Keratinocyte (primary cell): Measurements from ENCODE around the gene PRKAG2. TPM values are rescaled to one million over a fixed set of nuclear protein-coding genes. Genes with fewer than 3 reads are reported as not detected.

Source experiments
- DNase-seq: peaks from one replicate; pipeline ENCODE4 v3.0.0-alpha.2; 2011; ENCODE audit warnings: low read depth, missing footprints, low spot score
- FAIRE-seq: peaks from 2 replicates; lab custom pipeline; 2011; peaks lifted over from hg19 to GRCh38; lab: Jason Lieb, UNC
- H2AFZ ChIP-seq: 2 replicates; pipeline ENCODE4 v1.6.0; 2012; ENCODE audit warnings: low read length, control low read depth, inconsistent platforms; ENCODE audit not compliant: control insufficient read depth
- H3K27ac ChIP-seq: 2 replicates; pipeline ENCODE4 v1.5.1; 2011; ENCODE audit warnings: low read length; ENCODE audit not compliant: control insufficient read depth, insufficient read depth
- H3K27me3 ChIP-seq: 3 replicates; pipeline ENCODE4 v1.6.0; 2011; ENCODE audit warnings: low read length; ENCODE audit not compliant: control insufficient read depth, insufficient read depth; ENCODE audit errors: extremely low read depth
- H3K36me3 ChIP-seq, 2 experiments: 2 replicates in 1 of 2; 3 replicates in 1 of 2; pipeline ENCODE4 v1.5.1; 2011; ENCODE audit warnings: low read length in 2 of 2, mild to moderate bottlenecking in 1 of 2; ENCODE audit not compliant: control insufficient read depth in 2 of 2, insufficient read depth in 2 of 2; ENCODE audit errors: extremely low read depth in 1 of 2
- H3K4me1 ChIP-seq: 3 replicates; pipeline ENCODE4 v1.5.1; 2011; ENCODE audit warnings: low read length; ENCODE audit not compliant: control insufficient read depth, insufficient read depth; ENCODE audit errors: extremely low read depth
- H3K4me2 ChIP-seq: 3 replicates; pipeline ENCODE4 v1.6.0; 2011; ENCODE audit warnings: low read depth, low read length; ENCODE audit not compliant: control insufficient read depth, insufficient read depth; ENCODE audit errors: extremely low read depth
- H3K4me3 ChIP-seq, 3 experiments: fragments of 200-600 bp in 1 of 3; sonication (generic) in 1 of 3; 2 replicates in 2 of 3; 3 replicates in 1 of 3; pipeline ENCODE4 v1.5.1; 2011 to 2016; ENCODE audit warnings: low read length in 3 of 3, mild to moderate bottlenecking in 3 of 3, control low read depth in 2 of 3, inconsistent platforms in 1 of 3, low read depth in 1 of 3, mixed read lengths in 1 of 3, mixed run types in 1 of 3, moderate library complexity in 1 of 3; ENCODE audit not compliant: control insufficient read depth in 2 of 3, insufficient read depth in 2 of 3; ENCODE audit errors: extremely low read depth in 1 of 3
- H3K79me2 ChIP-seq: 2 replicates; pipeline ENCODE4 v1.6.0; 2012; ENCODE audit warnings: low read length; ENCODE audit not compliant: control insufficient read depth, insufficient read depth
- H3K9ac ChIP-seq: 3 replicates; pipeline ENCODE4 v1.6.0; 2011; ENCODE audit warnings: low read length; ENCODE audit not compliant: control insufficient read depth, insufficient read depth; ENCODE audit errors: extremely low read depth
- H3K9me1 ChIP-seq: 3 replicates; pipeline ENCODE4 v1.6.0; 2011; ENCODE audit warnings: low read length; ENCODE audit not compliant: control insufficient read depth, insufficient read depth; ENCODE audit errors: extremely low read depth
- H3K9me3 ChIP-seq: 2 replicates; pipeline ENCODE4 v1.5.1; 2012; ENCODE audit warnings: low read depth, low read length; ENCODE audit not compliant: control insufficient read depth
- H4K20me1 ChIP-seq: 3 replicates; pipeline ENCODE4 v1.6.0; 2011; ENCODE audit warnings: low read length; ENCODE audit not compliant: control insufficient read depth, insufficient read depth; ENCODE audit errors: extremely low read depth
- CTCF ChIP-seq, 3 experiments: IDR thresholded peaks in 1 of 3; conservative IDR thresholded peaks in 1 of 3; optimal IDR thresholded peaks in 1 of 3; 2 replicates in 2 of 3; 3 replicates in 1 of 3; pipeline versions ENCODE3 to v1.5.1; 2011; ENCODE audit warnings: low read length in 3 of 3, mild to moderate bottlenecking in 3 of 3, moderate library complexity in 2 of 3, control low read depth in 1 of 3, inconsistent platforms in 1 of 3; ENCODE audit not compliant: insufficient read depth in 2 of 3; ENCODE audit errors: extremely low read depth in 1 of 3
- EZH2 ChIP-seq: IDR thresholded peaks from one replicate; pipeline ENCODE4 v1.6.1; 2012; ENCODE audit warnings: inconsistent platforms, mild to moderate bottlenecking, low read length, moderate library complexity
- dilution Hi-C: fragments of 300-500 bp; cut with MboI; formaldehyde crosslinking; loops from one replicate; pipeline ENCODE4 v1.7.0; 2020; ENCODE audit warnings: low sequenced_read_pairs; ENCODE audit not compliant: extremely low pct_ligation_motif_present
- polyA plus RNA-seq, 5 experiments: library from polyadenylated mRNA; depleted of rRNA in 3 of 5; stranded (reverse) in 3 of 5; stranded (forward) in 1 of 5; unstranded in 1 of 5; fragments of >200 nt; gene quantifications; 1 replicate in 1 of 5; 2 replicates in 3 of 5; 3 replicates in 1 of 5; pipeline versions ENCODE4 v1.2.1 to v1.2.3, GENCODE V29; 2011 to 2012; ENCODE audit warnings: missing spikeins in 2 of 5, low read depth in 1 of 5, low replicate concordance in 1 of 5

The PRKAG2 gene
- polyA plus RNA-seq, 1 donor (not counting 4 experiments of a cell fraction or from before 2014, with no cell fraction given), result 39.5 TPM

- Histone ChIP-seq H3K9ac (no peak overlapping the region), H3K79me2 (no peaks in the 10 kb centered on the region), H3K4me3 (no peak overlapping the region), H2AFZ (no peak overlapping the region), H4K20me1 (no peaks in the 10 kb centered on the region), H3K27ac (no peak overlapping the region), H3K27me3 (no peaks in the 10 kb centered on the region), H3K9me1 (no peaks in the 10 kb centered on the region), H3K4me1 (no peaks in the 10 kb centered on the region), H3K9me3 (no peaks in the 10 kb centered on the region), H3K4me2 (no peak overlapping the region), H3K36me3 (no peaks in the 10 kb centered on the region)
- DNase-seq (no peak), FAIRE-seq (no peak)
- dilution Hi-C loops, result no loop called here
- TF ChIP-seq EZH2 (no peak), CTCF (optimal IDR thresholded peaks at IDR 0.05 in 1 of 3, IDR thresholded peaks at IDR 0.05 in 1 of 3, conservative IDR thresholded peaks at IDR 0.05 in 1 of 3; ENCODE audit: extremely low read depth in 1 of 3, insufficient read depth in 2 of 3, low read length in 3 of 3) (no peak)
Measured at GRCh38 chr7:151529842-151530241, 347.1 kb downstream of the PRKAG2 start.

GRCh38 chr7:151524845-151525244 lies 352.1 kb downstream of the PRKAG2 start:
- DNase-seq, result no peak

More at GRCh38 chr7:151524845-151525244, 352.1 kb downstream of the PRKAG2 start:
- no peak for TF ChIP-seq EZH2
- no peak for TF ChIP-seq CTCF (optimal IDR thresholded peaks at IDR 0.05 in 1 of 3, IDR thresholded peaks at IDR 0.05 in 1 of 3, conservative IDR thresholded peaks at IDR 0.05 in 1 of 3; ENCODE audit: extremely low read depth in 1 of 3, insufficient read depth in 2 of 3, low read length in 3 of 3)
- dilution Hi-C loops, result no loop called here
- Histone ChIP-seq H3K4me1 (peaks cover 10% of the 10 kb centered on the region), H3K4me2 (no peak overlapping the region), H3K36me3 (no peaks in the 10 kb centered on the region), H3K9me3 (no peaks in the 10 kb centered on the region), H4K20me1 (no peaks in the 10 kb centered on the region), H3K9ac (no peak overlapping the region), H3K79me2 (no peaks in the 10 kb centered on the region), H3K4me3 (no peak overlapping the region), H3K27me3 (no peaks in the 10 kb centered on the region), H3K27ac (no peak overlapping the region), H2AFZ (no peak overlapping the region), H3K9me1 (no peaks in the 10 kb centered on the region)
- no peak for FAIRE-seq
